Measurements from ENCODE around the gene ZIC5.

- TF ChIP-seq CTCF (IDR thresholded peaks at IDR 0.05) (no peak), POLR2A (IDR thresholded peaks at IDR 0.05) (no peak), POLR2AphosphoS5 (IDR thresholded peaks at IDR 0.05) (no peak), EP300 (IDR thresholded peaks at IDR 0.05; ENCODE audit: low read depth) (no peak)
Observed at GRCh38 chr13:99994638-99995020, 23.1 kb upstream of the ZIC5 start.

Data from transverse colon (tissue), 4 donors.